HG02981 (cell line): ENCODE measurements around the gene LCN10.
A peak's percentile ranks its signal among the peaks of the same experiment; 100 is the strongest.
"Not testable (repeated sequence)": the region's sequence is repeated elsewhere in the genome, so short reads cannot be mapped to it uniquely, and the experiment has no call there.

ENCODE experiments used
- ATAC-seq: cut with Tn5 transposase; IDR thresholded peaks from one replicate; pipeline ENCODE4 v1.9.1; 2021; ENCODE audit warnings: mild to moderate bottlenecking, moderate library complexity; ENCODE audit not compliant: unreplicated experiment

The LCN10 gene

DNA sequence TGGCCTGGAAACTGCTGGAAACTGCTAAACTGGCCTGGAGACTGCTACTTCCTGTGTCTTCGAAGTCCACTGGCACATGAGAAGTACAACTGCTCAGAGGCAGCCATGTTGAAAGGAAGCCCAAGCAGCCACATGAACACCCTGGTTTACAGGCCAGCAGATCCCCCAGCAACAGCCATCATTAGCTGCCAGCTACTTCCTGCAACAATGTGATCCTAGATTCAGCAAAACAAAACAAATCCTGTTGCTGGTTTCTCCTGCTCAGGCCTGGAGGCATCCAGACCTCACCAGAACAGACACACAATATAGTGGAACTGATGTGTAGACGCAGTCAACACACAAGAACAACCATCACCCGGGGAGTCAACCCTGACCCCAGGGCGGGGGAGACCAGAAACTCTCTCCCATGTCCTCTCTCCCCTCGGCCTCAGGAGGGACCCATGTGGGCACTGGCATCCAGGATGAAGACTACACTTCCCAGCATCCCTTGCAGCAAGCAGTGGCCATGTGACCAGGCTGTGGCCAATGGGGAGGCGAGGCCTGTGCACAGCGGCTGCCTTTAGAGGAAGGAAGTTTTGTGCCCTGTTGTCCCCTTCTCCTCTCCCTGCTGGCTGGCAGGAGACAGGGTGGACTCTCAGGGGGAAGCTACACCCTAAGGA lies 30.8 kb upstream of the LCN10 start:
- ATAC-seq: no peak

- ATAC-seq: no peak
Measured at GRCh38 chr9:136771907-136772415, 29.2 kb upstream of the LCN10 start.

GRCh38 chr9:136769710-136770191 lies 27.0 kb upstream of the LCN10 start:
- ATAC-seq: no peak

DNA sequence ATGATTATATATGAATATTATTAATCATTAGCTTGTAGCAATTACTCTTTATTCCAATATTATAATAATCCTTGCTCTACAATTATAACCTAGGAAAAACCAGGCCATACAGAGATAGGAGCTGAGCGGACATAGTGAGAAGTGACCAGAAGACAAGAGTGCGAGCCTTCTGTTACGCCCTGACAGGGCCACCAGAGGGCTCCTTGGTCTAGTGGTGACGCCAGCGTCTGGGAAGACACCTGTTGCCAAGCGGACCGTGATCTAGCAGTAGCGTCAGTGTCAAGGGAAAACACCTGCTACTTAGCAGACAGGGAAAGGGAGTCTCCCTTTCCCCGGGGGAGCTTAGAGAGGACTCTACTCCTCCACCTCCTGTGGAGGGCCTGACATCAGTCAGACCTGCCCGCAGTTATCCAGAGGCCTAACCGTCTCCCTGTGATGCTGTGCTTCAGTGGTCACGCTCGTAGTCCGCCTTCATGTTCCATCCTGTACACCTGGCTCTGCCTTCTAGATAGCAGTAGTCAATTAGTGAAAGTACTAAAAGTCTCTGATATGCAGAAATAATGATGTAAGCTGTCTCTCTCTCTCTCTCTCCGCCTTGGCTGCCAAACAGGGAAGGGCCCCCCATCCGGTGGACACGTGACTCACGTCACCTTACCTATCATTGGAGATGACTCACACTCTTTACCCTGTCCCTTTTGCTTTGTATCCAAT lies 23.8 kb upstream of the LCN10 start:
- not testable (repeated sequence) for ATAC-seq

- ATAC-seq: peak; percentile 60
Measured at GRCh38 chr9:136765745-136766409, 23.1 kb upstream of the LCN10 start.

- no peak for ATAC-seq
Measured at GRCh38 chr9:136765041-136765440, 22.3 kb upstream of the LCN10 start.

DNA sequence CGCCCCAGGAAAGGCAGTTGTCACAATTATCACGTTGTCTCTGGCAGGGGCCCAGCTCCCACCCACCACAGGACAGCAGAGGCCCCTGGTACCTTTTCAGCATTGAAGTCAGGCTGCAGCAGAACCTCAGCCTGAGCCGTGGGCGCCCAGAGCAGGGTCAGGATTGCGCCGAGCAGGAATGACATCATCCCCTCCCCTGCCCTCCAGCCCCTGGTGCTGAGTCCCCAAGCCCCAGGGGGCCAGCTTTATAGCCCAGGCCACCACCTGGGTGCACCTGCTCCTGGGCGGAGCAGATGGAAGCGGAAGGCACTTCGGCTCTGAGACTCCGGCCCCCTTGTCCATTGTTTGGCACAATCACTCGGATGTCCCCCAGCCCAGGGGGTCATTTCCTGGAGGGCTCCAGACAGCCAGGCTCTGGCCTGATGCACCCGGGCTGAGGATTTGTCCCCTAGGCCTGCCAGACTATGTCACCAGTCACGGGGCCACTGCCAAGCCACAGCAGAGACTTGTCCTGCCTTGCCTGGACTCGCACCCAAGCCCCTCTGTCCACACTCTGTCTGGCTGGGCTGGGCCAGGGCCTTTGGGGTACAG lies 21.7 kb upstream of the LCN10 start, which contains the start of gene LCN15:
TSS of gene LCN15 (minus strand) at position 218 of the 591 bp plus-strand sequence. CDS start at position 188, 30 bp downstream.
- ATAC-seq: no peak

- no peak for ATAC-seq
Measured at GRCh38 chr9:136763649-136764035, 20.9 kb upstream of the LCN10 start.

GRCh38 chr9:136762915-136763648 lies 20.3 kb upstream of the LCN10 start:
- ATAC-seq: no peak

DNA sequence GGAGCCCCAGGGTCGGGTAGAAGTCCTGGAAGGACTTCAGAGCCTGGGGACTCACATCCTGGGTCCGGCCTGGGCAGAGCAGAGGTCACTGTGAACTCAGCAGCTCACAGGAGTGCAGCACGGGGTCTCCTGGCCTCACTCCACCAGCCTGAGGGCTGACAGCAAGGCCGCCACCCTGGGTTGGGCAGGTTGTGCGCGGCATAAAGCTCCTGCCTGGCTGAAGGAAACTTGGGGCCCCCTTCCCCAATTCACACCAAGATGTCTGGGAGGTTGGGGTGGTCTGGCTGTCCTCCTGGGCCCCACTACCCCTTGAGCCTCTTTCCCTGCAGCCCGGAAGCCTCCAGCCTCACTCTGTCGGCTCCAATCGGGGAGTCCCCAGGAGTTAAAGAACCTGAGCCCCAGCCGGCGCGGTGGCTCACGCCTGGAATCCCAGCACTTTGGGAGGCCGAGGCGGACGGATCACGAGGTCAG lies 19.5 kb upstream of the LCN10 start:
- no peak for ATAC-seq

DNA sequence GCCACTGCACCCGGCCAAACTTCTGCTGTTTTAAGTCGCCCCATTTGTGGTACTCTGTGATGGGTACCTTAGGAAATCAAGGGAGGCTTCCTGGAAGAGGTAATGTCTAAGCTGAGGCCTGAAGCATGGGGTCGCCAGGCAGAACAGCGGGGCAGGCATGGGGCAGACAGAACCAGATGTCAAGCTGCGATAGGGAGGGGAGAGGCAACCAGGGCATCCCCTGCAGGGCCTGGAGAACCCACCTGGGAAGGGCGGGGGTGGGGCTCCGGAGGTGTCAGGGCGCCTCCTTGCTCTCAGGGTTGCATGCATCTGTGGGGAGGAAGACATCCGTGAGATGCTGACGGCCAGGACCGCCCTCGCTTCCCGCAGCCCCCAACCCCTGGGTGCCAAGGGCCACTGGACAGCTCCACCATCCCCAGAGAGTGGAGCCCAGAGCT lies 18.8 kb upstream of the LCN10 start:
- no peak for ATAC-seq

DNA sequence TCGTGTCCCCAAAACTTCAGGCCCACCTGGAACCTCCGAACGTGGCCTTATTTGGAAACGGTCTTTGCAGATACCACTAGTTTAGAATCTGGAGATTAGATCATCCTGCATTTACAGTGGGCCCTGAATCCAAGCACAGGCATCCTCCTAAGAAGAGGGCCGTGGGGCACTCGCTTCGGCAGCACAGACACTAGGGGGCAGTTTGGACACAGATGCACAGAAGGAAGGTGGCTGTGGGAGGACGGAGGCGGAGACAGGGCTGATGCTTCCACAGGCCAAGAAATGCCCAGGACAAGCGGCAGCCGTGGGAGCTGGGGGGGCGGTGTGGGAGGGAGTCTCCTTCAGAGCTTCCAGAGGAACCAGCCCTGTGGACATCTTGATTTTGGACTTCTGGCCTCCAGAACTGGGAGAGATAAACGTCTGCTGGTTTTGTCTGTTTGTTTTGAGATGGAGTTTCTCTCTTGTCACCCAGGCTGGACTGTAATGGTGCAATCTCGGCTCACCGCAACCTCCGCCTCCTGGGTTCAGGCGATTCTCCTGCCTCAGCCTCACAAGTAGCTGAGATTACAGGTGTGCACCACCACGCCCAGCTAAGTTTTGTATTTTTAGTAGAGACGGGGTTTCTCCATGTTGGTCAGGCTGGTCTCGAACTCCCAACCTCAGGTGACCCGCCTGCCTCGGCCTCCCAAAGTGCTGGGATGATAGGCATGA lies 18.2 kb upstream of the LCN10 start:
- not testable (repeated sequence) for ATAC-seq

GRCh38 chr9:136760424-136760823 lies 17.7 kb upstream of the LCN10 start:
- ATAC-seq: no peak

DNA sequence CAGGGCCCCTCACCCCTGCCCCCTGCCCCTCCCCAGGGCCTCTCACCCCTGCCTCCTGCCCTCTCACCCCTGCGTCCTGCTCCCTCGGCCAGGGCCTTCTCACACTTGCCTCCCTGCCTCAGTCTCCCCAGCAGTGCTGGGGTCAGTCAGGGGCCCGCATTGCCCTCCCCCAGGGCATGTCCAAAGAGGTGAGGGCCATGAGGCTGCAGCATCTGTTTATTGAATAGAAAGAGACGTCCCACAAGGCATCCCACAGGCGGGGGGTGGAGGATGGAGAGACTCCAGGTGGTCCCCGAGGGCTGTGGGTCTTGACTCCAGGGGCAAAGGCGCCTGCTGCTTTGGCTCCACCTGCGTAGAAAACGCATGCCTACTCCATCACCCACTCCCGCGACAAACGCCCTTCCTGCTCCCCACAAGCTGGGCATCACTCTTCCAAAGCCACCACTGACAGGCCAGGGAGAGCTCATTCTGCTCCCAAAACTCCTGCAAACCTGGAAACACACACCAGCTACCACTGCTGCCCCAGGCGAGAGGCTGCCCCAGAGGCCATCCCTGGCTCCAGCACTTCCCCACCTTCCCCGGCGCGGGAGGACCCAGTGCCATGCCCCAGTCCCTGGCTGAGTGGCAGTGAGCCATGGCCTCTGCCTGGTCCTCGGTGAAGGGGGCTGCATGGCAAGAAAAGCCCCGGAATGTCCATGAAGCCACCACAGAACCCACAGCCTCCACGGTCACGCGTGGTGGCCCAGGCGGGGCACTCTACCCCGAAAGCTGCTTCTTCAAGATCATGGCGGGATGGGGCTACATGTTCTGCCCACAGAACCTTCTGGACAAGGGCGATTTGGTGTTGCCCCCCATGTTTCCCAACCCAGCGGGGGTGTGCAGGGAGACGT lies 16.9 kb upstream of the LCN10 start:
- ATAC-seq: no peak

- no peak for ATAC-seq
Measured at GRCh38 chr9:136759001-136759400, 16.3 kb upstream of the LCN10 start.

DNA sequence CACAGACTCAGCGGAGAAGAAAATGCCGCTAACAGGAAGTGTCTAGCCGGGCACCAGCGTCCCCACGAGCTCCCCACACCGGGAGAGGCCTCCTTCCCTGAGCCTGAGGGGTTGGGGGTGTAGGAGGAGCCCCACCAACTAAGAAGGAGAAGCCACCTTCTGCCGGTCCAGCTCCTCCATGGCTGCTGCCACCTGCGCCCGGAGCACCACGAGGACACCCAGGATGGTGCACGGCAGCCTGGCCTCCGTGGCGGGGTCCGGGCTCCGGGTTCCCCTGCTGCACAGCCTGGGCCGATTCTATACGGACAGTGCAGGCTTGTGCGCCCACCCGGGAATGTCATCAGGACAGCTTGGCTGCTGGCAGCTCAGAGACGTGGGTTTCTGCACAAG lies 15.0 kb upstream of the LCN10 start:
- ATAC-seq: no peak

GRCh38 chr9:136757328-136757727 lies 14.6 kb upstream of the LCN10 start:
- no peak for ATAC-seq

- ATAC-seq: no peak
Measured at GRCh38 chr9:136756836-136757235, 14.1 kb upstream of the LCN10 start.

- ATAC-seq: no peak
Measured at GRCh38 chr9:136756134-136756438, 13.3 kb upstream of the LCN10 start.
